Kidney (tissue), 14 donors: Measurements from ENCODE around the gene KIF3A. TPM values are rescaled to one million over a fixed set of nuclear protein-coding genes. Genes with fewer than 3 reads are reported as not detected.
A peak's percentile ranks its signal among the peaks of the same experiment; 100 is the strongest.

ENCODE experiments used
- DNase-seq, 5 donors: peaks; one replicate each; pipeline ENCODE4 v3.0.0-alpha.2; 2013 to 2020
- FAIRE-seq: peaks from 2 replicates; lab custom pipeline; 2012; peaks lifted over from hg19 to GRCh38; lab: Jason Lieb, UNC
- H3K27ac ChIP-seq, 2 donors: one replicate each; pipeline ENCODE4 v1.7.0; 2013; ENCODE audit warnings: low read depth in 2 of 2, low read length in 2 of 2, inconsistent platforms in 1 of 2
- H3K27me3 ChIP-seq: one replicate; pipeline ENCODE4 v1.7.1; 2013; ENCODE audit warnings: low read length, inconsistent platforms; ENCODE audit not compliant: control insufficient read depth, insufficient read depth
- H3K36me3 ChIP-seq, 3 donors: one replicate each; pipeline versions ENCODE4 v1.7.0 to v1.7.1; 2013; ENCODE audit warnings: low read length in 3 of 3, control low read depth in 1 of 3, inconsistent platforms in 1 of 3; ENCODE audit not compliant: insufficient read depth in 3 of 3, control insufficient read depth in 2 of 3
- H3K4me1 ChIP-seq, 3 donors: one replicate each; pipeline versions ENCODE4 v1.7.0 to v1.7.1; 2013; ENCODE audit warnings: low read length in 3 of 3, inconsistent platforms in 1 of 3, low read depth in 1 of 3; ENCODE audit not compliant: control insufficient read depth in 2 of 3, insufficient read depth in 2 of 3
- H3K4me3 ChIP-seq, 3 donors: one replicate each; pipeline versions ENCODE4 v1.7.0 to v1.8.1; 2013; ENCODE audit warnings: low read length in 3 of 3, control low read depth in 1 of 3, inconsistent platforms in 1 of 3
- H3K9ac ChIP-seq, 3 donors: one replicate each; pipeline versions ENCODE4 v1.7.0 to v1.7.1; 2013; ENCODE audit warnings: low read length in 3 of 3, control low read depth in 1 of 3, inconsistent platforms in 1 of 3
- H3K9me3 ChIP-seq, 3 donors: one replicate each; pipeline versions ENCODE4 v1.7.0 to v1.7.1; 2013; ENCODE audit warnings: low read length in 3 of 3, control low read depth in 1 of 3, inconsistent platforms in 1 of 3; ENCODE audit not compliant: control insufficient read depth in 2 of 3, insufficient read depth in 1 of 3
- intact Hi-C: fragments of 100-400 bp; cut with DNase I; formaldehyde crosslinking; loops from one replicate; pipeline ENCODE4 v1.11.1; 2022
- polyA plus RNA-seq: library from polyadenylated mRNA; stranded (reverse); fragments of 350-450 nt; fragmentation: Illumina TruSeq; extraction: RNeasy Lipid Tissue Mini Kit (QIAGEN cat#74804); gene quantifications from one replicate; pipeline ENCODE4 v1.2.3, GENCODE V29; 2014; ENCODE audit warnings: low read depth, low replicate concordance; ENCODE audit not compliant: insufficient read depth
- total RNA-seq: library from RNA; stranded (reverse); fragmentation: NEBNext Ultra II Directional; extraction: Animal tissue kit (Norgen Biotek cat#: 25700); gene quantifications from one replicate; pipeline ENCODE4 v1.2.1, GENCODE V29; 2021
- TF ChIP-seq, protein P1 (sequence below): IDR thresholded peaks from 3 replicates; pipeline ENCODE4 v1.5.1; 2012; ENCODE audit warnings: mild to moderate bottlenecking, moderate library complexity, borderline replicate concordance; ENCODE audit not compliant: insufficient read depth; ENCODE audit errors: extremely low read depth
- donor health status: control.
- donor health status: control.
- donor health status: control.
- donor health status: control.
- donor health status: control.
- donor health status: DM: yes; HTN: yes; CAD: no.
- donor health status: Normal renal cell carcinoma (clear cell type).

The KIF3A gene
- total and polyA plus RNA-seq, 2 donors from 2014 or later = 7.1 to 13.9 TPM

GRCh38 chr5:132753135-132753987 is 16.0 kb upstream of the KIF3A start:
- Histone ChIP-seq H3K4me1 (peaks cover 0 to 12% (median 4%) of the 10 kb centered on the region in 3 donors), H3K4me3 (no peak overlapping the region), H3K36me3 (peaks cover 0 to 9% (median 2%) of the 10 kb centered on the region in 3 donors), H3K27me3 (no peaks in the 10 kb centered on the region), H3K27ac (peak overlapping the region in 1 of 2 donors; percentile 32), H3K9ac (no peak overlapping the region), H3K9me3 (no peaks in the 10 kb centered on the region)
- DNase-seq (peak in 4 of 5 donors; percentile 27 to 76 (median 45)), FAIRE-seq (no peak)
- TF ChIP-seq, protein P1, sequence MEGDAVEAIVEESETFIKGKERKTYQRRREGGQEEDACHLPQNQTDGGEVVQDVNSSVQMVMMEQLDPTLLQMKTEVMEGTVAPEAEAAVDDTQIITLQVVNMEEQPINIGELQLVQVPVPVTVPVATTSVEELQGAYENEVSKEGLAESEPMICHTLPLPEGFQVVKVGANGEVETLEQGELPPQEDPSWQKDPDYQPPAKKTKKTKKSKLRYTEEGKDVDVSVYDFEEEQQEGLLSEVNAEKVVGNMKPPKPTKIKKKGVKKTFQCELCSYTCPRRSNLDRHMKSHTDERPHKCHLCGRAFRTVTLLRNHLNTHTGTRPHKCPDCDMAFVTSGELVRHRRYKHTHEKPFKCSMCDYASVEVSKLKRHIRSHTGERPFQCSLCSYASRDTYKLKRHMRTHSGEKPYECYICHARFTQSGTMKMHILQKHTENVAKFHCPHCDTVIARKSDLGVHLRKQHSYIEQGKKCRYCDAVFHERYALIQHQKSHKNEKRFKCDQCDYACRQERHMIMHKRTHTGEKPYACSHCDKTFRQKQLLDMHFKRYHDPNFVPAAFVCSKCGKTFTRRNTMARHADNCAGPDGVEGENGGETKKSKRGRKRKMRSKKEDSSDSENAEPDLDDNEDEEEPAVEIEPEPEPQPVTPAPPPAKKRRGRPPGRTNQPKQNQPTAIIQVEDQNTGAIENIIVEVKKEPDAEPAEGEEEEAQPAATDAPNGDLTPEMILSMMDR = no peak
- intact Hi-C loops = no loop called here

DNA sequence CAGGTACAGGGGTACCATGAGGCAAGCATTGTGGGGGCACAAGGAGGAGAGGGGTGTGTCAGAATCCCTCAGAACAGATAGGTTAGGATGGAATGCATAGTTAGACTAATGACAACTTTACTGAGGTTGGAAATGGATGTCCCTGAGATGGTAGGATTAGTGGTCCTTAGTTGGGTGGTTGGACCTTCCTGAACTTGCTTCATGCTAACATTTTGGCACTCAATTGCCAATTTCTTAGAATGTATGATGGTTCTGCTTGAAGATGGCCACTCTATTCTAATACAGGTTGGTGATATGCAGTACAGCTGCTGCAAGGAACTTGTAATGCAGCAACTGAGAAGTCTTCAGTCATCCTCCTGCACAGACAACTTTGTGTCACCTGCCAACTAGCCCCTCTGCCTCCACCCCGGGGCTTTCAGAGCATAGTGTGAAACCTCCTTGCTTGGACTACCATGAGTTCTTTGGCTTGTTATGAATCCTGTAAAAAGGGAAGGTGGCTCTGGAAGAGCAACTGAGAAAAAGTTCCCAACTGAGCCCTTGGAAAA is 15.3 kb upstream of the KIF3A start:
- Histone ChIP-seq H3K27me3 (no peaks in the 10 kb centered on the region), H3K9ac (no peak overlapping the region), H3K4me1 (peaks cover 0 to 12% (median 4%) of the 10 kb centered on the region in 3 donors), H3K4me3 (no peak overlapping the region), H3K27ac (peak overlapping the region; percentile 7 to 32), H3K9me3 (no peaks in the 10 kb centered on the region), H3K36me3 (peaks cover 0 to 2% (median 0%) of the 10 kb centered on the region in 3 donors)
- DNase-seq (no peak), FAIRE-seq (no peak)
- TF ChIP-seq, protein P1 = no peak
- intact Hi-C loops = no loop called here

GRCh38 chr5:132751971-132752580 is 14.7 kb upstream of the KIF3A start:
- no peak overlapping the region for H3K9ac ChIP-seq
- no peaks in the 10 kb centered on the region for H3K9me3 ChIP-seq
- no peaks in the 10 kb centered on the region for H3K36me3 ChIP-seq
- DNase-seq (no peak), FAIRE-seq (no peak)
- peaks cover 0 to 14% (median 4%) of the 10 kb centered on the region in 3 donors for H3K4me1 ChIP-seq
- H3K4me3 ChIP-seq = no peak overlapping the region
- H3K27ac ChIP-seq = peak overlapping the region in 1 of 2 donors; percentile 32
- TF ChIP-seq, protein P1 = no peak
- intact Hi-C loops = no loop called here
- no peaks in the 10 kb centered on the region for H3K27me3 ChIP-seq
